ENCODE results near the gene VDR.

The VDR gene

DNA sequence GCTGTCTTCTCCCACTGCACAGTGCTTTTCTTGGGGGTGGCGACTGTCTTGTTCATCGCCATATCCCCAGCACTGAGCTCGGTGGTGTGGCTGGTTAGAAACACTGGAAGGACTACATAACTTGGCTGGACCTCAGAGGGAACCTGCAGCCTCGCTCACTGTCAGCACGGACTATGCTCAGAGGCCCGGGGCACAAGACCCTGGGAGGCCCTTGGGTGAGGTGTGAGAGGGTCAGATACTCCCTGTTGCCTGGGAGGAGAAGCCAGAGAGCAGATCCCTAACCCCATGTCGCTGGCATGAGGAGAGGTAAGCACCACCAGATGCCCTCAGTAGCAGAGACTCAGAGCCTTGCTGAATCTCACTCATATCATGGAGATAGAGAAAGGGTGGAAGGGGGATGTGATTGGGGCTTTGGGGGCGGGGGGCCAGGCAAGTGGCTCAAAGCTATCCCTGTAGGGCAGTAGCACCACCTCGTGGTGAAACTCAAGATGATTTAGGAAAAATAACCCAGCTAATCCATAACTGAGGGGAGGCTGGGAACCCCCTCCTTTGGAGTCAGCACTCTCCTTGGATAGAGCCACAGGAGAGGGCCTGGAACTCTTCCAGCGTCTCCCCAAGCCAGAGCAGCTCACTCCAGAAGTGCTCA, 66.4 kb downstream of the VDR start:
- TF ChIP-seq, protein P1, sequence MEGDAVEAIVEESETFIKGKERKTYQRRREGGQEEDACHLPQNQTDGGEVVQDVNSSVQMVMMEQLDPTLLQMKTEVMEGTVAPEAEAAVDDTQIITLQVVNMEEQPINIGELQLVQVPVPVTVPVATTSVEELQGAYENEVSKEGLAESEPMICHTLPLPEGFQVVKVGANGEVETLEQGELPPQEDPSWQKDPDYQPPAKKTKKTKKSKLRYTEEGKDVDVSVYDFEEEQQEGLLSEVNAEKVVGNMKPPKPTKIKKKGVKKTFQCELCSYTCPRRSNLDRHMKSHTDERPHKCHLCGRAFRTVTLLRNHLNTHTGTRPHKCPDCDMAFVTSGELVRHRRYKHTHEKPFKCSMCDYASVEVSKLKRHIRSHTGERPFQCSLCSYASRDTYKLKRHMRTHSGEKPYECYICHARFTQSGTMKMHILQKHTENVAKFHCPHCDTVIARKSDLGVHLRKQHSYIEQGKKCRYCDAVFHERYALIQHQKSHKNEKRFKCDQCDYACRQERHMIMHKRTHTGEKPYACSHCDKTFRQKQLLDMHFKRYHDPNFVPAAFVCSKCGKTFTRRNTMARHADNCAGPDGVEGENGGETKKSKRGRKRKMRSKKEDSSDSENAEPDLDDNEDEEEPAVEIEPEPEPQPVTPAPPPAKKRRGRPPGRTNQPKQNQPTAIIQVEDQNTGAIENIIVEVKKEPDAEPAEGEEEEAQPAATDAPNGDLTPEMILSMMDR (conservative IDR thresholded peaks at IDR 0.05) = peak; percentile 18
- no peak for TF ChIP-seq ZFX (IDR thresholded peaks at IDR 0.05)
- no peak overlapping the region for H3K27ac ChIP-seq

DNA sequence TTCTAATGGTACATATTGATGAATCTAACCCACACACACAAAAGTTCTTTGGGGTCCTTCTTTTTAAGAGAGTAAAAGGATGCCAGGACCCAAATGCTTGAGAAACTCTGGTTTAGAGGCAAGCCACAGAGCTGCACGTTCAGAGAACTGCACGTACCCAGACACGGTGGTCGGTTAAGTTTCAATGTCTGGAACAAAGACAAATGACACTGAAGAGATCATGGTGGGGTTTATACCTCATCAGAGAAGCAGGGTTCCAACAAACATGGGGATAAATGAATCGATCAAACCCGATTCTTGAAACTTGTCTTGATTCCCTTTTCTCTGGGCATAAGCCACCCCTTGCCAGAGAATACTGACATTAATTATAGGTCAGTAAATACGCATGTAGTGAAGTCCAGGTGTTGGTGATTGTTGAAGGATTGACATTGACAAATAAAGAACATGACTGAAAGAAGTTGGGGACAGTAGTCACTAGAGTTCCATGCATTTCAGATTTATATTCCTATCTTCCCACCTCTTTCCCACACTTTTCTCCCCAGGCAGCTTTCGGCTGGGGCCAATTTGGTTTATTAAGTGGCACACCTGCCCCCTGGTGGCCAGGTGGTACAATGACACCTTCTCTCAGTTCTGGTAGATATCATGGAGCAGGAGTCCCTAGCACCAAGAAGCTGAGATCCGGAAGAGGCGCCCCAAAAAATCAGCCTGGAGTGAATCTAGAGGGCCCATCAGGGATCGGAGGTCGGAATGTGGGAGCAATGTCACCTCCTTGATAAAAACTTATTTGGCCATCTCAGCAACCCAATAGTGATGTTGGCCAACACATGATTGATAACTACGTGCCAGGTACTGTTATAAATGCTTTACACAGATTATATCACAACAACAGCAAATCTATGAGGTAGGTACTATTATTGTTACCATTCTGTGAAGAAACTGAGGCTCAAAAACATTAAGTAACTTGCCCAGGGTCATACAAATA, 67.3 kb downstream of the VDR start:
- TF ChIP-seq, protein P1 (conservative IDR thresholded peaks at IDR 0.05) = peak; percentile 91
- no peak for TF ChIP-seq ZFX (IDR thresholded peaks at IDR 0.05)
- H3K27ac ChIP-seq = no peak overlapping the region

DNA sequence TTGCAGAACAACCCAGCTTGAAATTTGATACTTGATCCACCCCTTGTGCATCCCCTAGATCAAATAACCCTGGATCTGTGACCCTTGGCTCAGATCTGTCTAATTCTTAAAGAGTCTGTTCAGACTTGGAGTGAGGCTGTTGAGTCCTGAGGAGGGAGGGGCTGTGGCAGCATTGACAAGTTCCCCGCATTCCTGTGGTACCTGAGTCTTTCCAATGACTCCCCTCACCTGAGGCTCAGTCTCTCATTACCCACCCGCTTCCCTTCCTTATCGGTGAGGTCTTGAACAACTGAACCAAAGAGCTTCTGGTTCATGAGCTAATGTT, 69.0 kb downstream of the VDR start:
- TF ChIP-seq, protein P1 (conservative IDR thresholded peaks at IDR 0.05) = no peak
- TF ChIP-seq ZFX (IDR thresholded peaks at IDR 0.05) = no peak
- H3K27ac ChIP-seq = no peak overlapping the region

DNA sequence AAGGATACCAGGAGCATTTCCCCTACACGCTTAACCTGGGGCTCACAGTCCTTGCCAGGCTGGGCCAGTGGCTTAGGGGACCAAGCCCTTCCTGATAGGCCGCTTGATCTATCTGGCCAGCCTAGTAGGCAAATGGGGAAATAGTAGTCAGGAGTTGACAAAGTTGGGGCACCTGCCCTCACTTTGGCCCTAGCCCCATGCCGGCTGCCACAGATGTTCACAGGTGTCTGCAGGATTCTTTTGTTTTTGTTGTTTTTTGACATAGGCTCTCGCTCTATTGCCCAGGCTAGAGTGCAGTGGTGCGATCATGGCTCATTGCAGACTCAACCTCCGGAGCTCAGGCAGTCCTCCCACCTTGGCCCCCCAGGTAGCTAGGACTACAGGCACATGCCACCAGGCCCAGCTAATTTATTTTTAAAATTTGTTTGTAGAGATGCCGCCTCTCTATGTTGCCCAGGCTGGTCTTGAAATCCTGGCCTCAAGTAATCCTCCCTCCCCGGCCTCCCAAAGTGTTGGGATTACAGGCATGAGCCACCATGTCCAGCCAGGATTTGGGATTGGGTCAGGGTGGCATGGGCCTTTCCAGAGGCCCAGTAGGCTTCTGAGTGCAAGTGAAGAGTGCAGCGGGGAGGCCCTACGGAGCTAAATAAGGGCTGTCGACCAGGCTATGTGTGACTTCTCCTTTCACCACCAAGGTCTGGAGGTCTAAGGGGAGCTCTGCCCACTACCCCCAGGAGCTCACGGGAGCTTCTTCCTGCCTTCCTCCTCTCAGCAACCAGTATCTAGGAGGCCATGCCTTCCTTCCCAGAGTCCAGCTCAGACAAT, 69.6 kb downstream of the VDR start:
- TF ChIP-seq ZFX (IDR thresholded peaks at IDR 0.05) = no peak
- TF ChIP-seq, protein P1 (conservative IDR thresholded peaks at IDR 0.05) = no peak
- H3K27ac ChIP-seq = no peak overlapping the region

DNA sequence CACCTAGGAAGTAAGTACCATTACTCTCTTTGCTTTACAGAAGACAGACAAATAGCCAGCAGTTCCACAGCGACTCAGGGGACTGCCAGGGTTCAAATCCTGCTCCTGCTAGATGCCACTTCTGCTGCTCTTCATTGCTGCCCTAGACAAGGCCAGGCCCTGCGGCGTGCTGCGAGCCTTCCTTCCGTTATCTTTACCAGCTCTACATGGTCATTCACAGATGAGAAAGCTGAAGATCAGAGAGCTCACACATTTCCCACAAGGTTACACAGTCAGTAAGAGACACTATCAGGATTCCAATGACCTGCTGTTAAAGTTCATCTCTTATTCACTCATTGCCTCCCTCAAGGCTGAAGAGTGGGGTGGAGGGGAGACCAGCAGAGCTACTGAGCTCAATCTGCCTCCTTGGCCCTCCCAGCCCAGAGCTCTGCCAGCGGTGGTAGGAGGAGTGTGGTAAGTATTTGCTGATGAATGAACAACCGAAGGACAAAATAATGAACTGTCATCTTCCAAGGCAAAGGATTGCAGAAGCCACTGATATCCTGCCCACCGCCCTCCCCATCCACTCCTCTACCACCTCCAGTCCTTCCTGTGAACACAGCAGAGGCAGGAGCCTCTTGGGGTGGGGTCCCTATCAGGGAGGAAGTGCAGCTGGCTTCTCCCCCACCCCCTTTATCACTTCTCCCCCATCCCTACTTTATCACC, 70.4 kb downstream of the VDR start:
- H3K27ac ChIP-seq = no peak overlapping the region
- TF ChIP-seq ZFX (IDR thresholded peaks at IDR 0.05) = no peak
- TF ChIP-seq, protein P1 (conservative IDR thresholded peaks at IDR 0.05) = no peak

DNA sequence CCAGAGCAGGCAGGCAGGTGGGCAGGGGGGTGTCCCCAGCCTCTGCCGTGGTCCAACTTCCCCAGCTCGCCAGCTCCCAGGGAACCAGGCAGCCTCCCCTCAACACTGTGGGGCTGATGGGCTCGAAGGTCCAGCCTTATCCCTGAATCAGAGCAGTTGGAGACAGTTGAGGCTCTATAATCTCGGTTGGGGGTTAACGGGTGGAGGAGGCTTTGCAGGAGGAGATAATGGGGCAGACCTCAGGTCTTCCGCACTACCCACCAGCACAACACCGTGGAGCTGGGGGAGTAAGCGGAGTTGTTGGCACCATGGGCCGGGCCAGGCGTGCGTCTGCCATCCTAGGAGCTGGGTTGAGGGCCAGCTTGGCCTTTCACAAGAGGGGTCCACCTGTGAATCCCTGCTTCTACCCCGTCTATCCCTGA, 71.2 kb downstream of the VDR start:
- H3K27ac ChIP-seq = no peak overlapping the region
- TF ChIP-seq ZFX (IDR thresholded peaks at IDR 0.05) = no peak

DNA sequence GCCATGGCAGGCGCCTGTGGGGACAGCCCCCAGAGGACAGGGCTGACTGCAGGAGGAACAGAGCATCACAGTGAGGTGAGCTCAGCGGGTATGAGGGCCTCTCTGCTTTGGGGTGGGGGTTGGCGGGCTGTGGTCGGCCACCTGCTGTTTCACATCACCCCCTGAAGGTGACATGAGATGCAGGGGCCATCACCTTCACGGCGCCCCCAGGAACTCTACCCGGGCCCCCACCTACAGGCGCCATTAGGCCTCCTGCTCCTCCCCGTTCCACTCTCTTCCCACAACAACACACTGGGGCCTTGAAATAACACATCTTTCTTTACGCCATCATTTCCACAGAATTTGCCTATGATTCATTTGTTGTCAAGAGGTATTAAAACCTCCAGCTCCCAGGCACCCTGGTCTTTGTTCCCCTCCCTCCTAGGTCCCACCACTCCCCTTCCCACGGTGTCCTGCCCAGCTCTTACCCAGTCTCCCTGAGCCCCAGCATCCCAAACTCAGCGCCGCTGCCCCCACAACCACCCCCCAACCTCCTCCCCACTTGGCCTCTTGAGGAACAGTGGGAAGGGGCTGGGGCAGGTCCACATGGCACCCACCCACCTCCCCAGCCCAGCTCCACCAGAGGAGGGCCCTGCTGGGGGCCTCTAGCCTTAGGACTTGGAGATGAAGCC, 72.4 kb downstream of the VDR start:
- no peak for TF ChIP-seq ZFX (IDR thresholded peaks at IDR 0.05)
- TF ChIP-seq, protein P1 (conservative IDR thresholded peaks at IDR 0.05) = no peak
- no peak overlapping the region for H3K27ac ChIP-seq

All from C4-2B (cell line).